Tibial artery (tissue), 4 donors: ENCODE measurements around the gene KRT3.

ENCODE experiments used
- DNase-seq, 2 donors: peaks; one replicate each; pipeline ENCODE4 v3.0.0-alpha.2; 2019
- H3K27ac ChIP-seq, 2 donors: fragments of 200-600 bp; sonication (generic) in 1 of 2; 1 replicate in 1 of 2; 2 replicates in 1 of 2; pipeline ENCODE4 v1.5.1; 2018 to 2019; ENCODE audit warnings: mild to moderate bottlenecking in 1 of 2
- H3K27me3 ChIP-seq, 2 donors: fragments of 200-600 bp; sonication (generic) in 1 of 2; one replicate each; pipeline versions ENCODE4 v1.5.1 to v1.6.0; 2016 to 2019
- H3K36me3 ChIP-seq, 3 donors: fragments of 200-600 bp; sonication (generic) in 2 of 3; one replicate each; pipeline ENCODE4 v1.5.1; 2016 to 2019; ENCODE audit warnings: mild to moderate bottlenecking in 2 of 3
- H3K4me1 ChIP-seq, 4 donors: fragments of 200-600 bp; sonication (generic) in 2 of 4; 1 replicate in 3 of 4; 2 replicates in 1 of 4; pipeline ENCODE4 v1.5.1; 2016 to 2019
- H3K4me3 ChIP-seq, 2 donors: fragments of 200-600 bp; sonication (generic) in 1 of 2; 1 replicate in 1 of 2; 2 replicates in 1 of 2; pipeline ENCODE4 v1.5.1; 2018 to 2019; ENCODE audit warnings: mild to moderate bottlenecking in 2 of 2
- H3K9me3 ChIP-seq, 3 donors: fragments of 200-600 bp; sonication (generic) in 1 of 3; one replicate each; pipeline ENCODE4 v1.5.1; 2016 to 2019
- CTCF ChIP-seq, 2 experiments: fragments of 200-600 bp in 1 of 2; fragments of 450-650 bp in 1 of 2; IDR thresholded peaks; one replicate each; pipeline ENCODE4 v1.5.1; 2017 to 2019; ENCODE audit warnings: antibody characterized with exemption in 2 of 2, mild to moderate bottlenecking in 1 of 2, moderate library complexity in 1 of 2
- intact Hi-C: fragments of 100-400 bp; cut with DNase I; formaldehyde crosslinking; loops from one replicate; pipeline ENCODE4 v1.15.0; 2023; ENCODE audit warnings: low total_unique reads

KRT3 gene

GRCh38 chr12:52810554-52810953, 14.6 kb upstream of the KRT3 start:
- intact Hi-C loops: no loop called here
- no peaks in the 10 kb centered on the region for H3K9me3 ChIP-seq
- TF ChIP-seq CTCF (IDR thresholded peaks at IDR 0.05): no peak
- no peak overlapping the region for H3K27ac ChIP-seq
- H3K36me3 ChIP-seq: no peaks in the 10 kb centered on the region
- H3K4me1 ChIP-seq: no peaks in the 10 kb centered on the region
- peaks cover 0 to 6% of the 10 kb centered on the region in 2 donors for H3K27me3 ChIP-seq
- no peak for DNase-seq
- no peak overlapping the region for H3K4me3 ChIP-seq

GRCh38 chr12:52809166-52809565, 13.2 kb upstream of the KRT3 start:
- H3K4me3 ChIP-seq: no peak overlapping the region
- DNase-seq: no peak
- H3K9me3 ChIP-seq: no peaks in the 10 kb centered on the region
- intact Hi-C loops: no loop called here
- H3K27ac ChIP-seq: no peak overlapping the region
- no peaks in the 10 kb centered on the region for H3K36me3 ChIP-seq
- no peaks in the 10 kb centered on the region for H3K4me1 ChIP-seq
- no peak for TF ChIP-seq CTCF (IDR thresholded peaks at IDR 0.05)
- peaks cover 0 to 6% of the 10 kb centered on the region in 2 donors for H3K27me3 ChIP-seq

- Histone ChIP-seq H3K4me3 (no peak overlapping the region), H3K27me3 (peaks cover 0 to 6% of the 10 kb centered on the region in 2 donors), H3K36me3 (no peaks in the 10 kb centered on the region), H3K4me1 (no peaks in the 10 kb centered on the region), H3K9me3 (no peaks in the 10 kb centered on the region), H3K27ac (no peak overlapping the region)
- intact Hi-C loops: no loop called here
- DNase-seq: no peak
- no peak for TF ChIP-seq CTCF (IDR thresholded peaks at IDR 0.05)
Observed at GRCh38 chr12:52808573-52809160, 12.8 kb upstream of the KRT3 start.

- TF ChIP-seq CTCF (IDR thresholded peaks at IDR 0.05): no peak
- Histone ChIP-seq H3K36me3 (no peaks in the 10 kb centered on the region), H3K4me3 (no peak overlapping the region), H3K27ac (no peak overlapping the region), H3K4me1 (no peaks in the 10 kb centered on the region), H3K9me3 (no peaks in the 10 kb centered on the region), H3K27me3 (peaks cover 0 to 6% of the 10 kb centered on the region in 2 donors)
- no peak for DNase-seq
- intact Hi-C loops: no loop called here
Observed at GRCh38 chr12:52807544-52808470, 11.9 kb upstream of the KRT3 start.

GRCh38 chr12:52806821-52807543, 11.1 kb upstream of the KRT3 start:
- no peak for DNase-seq
- TF ChIP-seq CTCF (IDR thresholded peaks at IDR 0.05): no peak
- H3K27ac ChIP-seq: no peak overlapping the region
- no peaks in the 10 kb centered on the region for H3K9me3 ChIP-seq
- H3K27me3 ChIP-seq: peaks cover 0 to 6% of the 10 kb centered on the region in 2 donors
- H3K36me3 ChIP-seq: no peaks in the 10 kb centered on the region
- intact Hi-C loops: no loop called here
- no peak overlapping the region for H3K4me3 ChIP-seq
- H3K4me1 ChIP-seq: no peaks in the 10 kb centered on the region
